ENCODE results near the gene CAMTA2.

DNA sequence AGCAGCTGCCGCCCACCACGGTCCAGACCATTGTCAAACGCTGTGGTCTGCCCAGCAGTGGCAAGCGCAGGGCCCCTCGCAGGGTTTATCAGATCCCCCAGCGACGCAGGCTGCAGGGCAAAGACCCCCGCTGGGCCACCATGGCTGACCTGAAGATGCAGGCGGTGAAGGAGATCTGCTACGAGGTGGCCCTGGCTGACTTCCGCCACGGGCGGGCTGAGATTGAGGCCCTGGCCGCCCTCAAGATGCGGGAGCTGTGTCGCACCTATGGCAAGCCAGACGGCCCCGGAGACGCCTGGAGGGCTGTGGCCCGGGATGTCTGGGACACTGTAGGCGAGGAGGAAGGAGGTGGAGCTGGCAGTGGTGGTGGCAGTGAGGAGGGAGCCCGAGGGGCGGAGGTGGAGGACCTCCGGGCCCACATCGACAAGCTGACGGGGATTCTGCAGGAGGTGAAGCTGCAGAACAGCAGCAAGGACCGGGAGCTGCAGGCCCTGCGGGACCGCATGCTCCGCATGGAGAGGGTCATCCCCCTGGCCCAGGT is 34.8 kb upstream of the CAMTA2 start:
- TF ChIP-seq DDX20 (tag; IDR thresholded peaks at IDR 0.05; ENCODE audit: low read depth) = no peak
- TF ChIP-seq, protein P1, sequence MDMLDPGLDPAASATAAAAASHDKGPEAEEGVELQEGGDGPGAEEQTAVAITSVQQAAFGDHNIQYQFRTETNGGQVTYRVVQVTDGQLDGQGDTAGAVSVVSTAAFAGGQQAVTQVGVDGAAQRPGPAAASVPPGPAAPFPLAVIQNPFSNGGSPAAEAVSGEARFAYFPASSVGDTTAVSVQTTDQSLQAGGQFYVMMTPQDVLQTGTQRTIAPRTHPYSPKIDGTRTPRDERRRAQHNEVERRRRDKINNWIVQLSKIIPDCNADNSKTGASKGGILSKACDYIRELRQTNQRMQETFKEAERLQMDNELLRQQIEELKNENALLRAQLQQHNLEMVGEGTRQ (CRISPR knock-in tag; IDR thresholded peaks at IDR 0.05) = no peak
- TF ChIP-seq, protein P2, sequence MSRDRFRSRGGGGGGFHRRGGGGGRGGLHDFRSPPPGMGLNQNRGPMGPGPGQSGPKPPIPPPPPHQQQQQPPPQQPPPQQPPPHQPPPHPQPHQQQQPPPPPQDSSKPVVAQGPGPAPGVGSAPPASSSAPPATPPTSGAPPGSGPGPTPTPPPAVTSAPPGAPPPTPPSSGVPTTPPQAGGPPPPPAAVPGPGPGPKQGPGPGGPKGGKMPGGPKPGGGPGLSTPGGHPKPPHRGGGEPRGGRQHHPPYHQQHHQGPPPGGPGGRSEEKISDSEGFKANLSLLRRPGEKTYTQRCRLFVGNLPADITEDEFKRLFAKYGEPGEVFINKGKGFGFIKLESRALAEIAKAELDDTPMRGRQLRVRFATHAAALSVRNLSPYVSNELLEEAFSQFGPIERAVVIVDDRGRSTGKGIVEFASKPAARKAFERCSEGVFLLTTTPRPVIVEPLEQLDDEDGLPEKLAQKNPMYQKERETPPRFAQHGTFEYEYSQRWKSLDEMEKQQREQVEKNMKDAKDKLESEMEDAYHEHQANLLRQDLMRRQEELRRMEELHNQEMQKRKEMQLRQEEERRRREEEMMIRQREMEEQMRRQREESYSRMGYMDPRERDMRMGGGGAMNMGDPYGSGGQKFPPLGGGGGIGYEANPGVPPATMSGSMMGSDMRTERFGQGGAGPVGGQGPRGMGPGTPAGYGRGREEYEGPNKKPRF (IDR thresholded peaks at IDR 0.05; ENCODE audit: low read depth, low read length) = no peak
